GM19099 (cell line): ENCODE results near the gene TGFA.

Source experiments
- POLR2A ChIP-seq: IDR thresholded peaks from 3 replicates; pipeline ENCODE4 v1.6.1; 2011; ENCODE audit warnings: low read depth; ENCODE audit not compliant: insufficient read length; ENCODE audit errors: extremely low read depth

Gene TGFA

DNA sequence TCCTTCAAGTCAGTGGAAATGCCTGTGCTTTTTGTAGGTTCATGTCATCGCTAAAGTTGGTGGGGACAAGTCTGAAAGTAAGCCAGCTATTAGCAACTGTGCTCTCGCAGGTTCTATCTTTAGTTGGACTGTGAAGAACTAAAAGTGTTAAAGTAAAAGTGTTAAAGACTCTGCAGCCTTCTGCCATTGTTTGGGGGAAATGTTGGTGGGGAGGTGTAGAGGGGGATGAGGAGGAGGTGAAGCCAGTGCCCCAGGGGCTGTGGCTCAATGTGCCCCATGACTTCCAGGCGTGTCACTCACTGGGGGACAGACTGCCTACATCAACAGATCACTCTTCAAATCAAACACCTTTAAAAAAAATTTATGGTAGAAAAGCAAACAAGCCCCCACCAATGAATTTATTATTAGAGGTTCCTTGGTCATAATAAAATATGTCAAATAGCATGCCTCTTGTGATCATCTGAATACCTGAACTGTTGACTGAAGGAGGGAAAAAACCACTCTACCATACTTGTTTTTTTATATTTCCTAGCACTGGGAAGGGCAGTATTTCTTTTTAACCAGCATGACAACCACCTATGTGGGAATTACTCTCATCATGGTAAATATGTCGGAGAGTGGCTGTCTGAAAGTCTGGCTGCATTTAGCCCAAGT is 19.3 kb downstream of the TGFA start:
- no peak for TF ChIP-seq POLR2A

DNA sequence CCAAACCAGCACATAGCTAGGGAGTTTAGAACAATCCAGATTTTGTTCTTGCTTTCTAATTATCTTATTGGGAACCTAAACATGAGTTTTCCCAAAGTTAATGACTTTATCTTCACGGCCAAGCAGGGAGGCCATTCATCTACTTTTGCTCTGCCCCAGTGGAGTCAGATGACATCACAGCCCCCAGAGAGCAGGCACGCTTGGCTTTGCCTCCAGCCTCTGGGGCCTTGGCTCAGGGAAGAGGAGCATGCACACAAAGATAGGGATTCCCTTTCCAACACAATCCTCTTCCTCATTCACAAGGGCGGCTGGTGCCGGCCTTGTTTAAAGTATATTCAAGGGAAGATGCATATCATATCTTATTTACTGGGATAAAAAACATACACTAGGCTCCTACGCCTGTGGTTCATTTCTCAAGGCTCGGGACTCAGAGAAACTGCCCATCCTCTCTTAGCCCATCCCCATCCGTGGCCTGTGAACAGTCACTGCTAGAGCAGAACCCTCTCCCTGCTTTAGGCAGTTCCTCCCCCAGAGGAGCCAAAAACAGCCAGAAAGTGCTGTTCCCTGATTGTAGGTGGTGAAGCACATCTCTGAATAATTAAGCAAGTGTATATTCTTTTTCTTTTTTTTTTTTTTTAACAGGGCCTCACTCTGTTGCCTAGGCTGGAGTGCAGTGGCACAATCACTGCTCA is 21.2 kb downstream of the TGFA start:
- TF ChIP-seq POLR2A = no peak

DNA sequence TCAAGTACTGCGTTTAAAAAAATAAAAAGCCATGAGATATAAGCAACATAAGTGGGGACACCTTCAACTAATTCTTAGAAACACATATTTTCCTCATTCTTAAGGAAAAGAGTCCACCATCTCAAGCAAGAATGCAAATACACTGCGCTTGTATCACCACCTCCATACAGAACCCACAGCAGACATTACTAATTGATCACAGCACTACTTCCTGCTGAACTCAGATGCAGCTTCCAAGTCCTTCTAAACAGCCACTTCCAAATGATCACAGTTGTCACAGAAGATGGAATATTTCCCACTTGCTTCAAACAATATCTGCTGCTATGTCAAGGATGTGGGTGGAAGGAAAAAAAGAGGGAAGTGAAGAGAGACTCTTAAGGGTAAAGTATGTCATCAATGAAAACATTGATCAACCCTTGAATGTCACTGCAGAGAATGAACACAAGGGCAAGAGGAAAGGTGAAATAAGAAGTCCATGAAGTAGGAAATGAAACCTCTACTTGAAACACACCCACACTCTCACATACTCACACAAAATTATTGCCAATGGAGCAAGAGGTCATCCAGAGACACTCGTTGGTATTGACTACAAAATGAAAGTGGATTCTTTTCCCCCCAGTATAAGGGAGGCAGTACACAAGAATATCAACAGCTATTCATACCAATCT is 22.1 kb downstream of the TGFA start:
- no peak for TF ChIP-seq POLR2A

DNA sequence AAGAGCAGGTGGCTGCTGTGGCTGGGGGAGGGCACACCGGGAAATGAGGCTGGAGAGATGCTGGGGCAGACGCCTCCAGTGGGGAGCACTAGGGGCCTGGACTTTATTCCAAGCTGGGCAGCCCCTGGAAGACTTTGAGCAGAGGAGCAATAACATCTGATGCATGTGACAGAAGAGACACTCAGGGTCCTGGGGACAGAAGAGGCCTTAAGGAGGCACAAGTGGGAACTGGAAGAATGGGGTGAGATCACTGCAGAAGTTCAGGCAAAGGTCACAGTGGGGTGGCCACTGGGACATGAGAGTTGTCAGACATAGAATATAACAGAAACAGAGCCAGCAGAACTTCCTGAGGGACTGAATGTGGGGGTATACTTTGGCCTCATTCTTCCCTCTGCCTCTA is 24.0 kb downstream of the TGFA start:
- no peak for TF ChIP-seq POLR2A

DNA sequence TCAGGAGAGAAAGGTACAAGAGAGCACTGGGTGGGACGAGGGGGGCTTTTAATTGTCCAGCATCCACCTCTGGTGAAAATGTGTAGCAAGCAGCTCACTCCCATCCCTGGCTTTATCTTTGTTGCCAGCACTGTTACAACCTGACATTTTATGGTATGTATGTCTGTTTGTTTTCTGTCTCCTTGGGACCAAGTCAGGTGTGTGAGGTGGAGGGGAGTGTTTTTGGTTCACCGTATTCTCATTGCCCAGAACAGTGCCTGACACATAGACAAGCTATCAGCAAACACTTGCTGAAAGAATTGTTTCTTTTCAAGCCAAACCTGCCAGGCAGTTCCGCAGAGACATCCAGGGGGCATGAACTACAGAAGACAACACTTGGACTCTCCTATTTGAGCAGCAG is 24.7 kb downstream of the TGFA start:
- no peak for TF ChIP-seq POLR2A

DNA sequence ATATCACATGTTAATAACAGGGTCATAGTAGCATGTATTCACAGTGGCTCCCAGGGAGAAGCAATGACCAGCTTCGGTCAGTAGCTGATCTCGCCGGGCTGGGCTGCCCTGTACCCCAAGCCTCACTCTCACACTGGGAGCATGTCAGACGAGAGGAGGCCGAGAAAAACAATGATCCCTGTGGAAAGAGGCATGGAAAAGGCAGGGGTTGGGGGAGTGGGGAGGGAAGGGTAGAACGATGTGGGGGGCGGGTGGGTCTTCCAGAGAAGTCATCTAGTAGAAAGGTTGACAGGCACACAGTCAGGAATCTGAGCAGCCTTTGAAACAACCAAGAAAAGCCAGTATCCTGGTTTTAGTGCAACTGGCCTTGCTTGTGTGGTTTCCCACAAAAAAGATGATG is 25.4 kb downstream of the TGFA start:
- no peak for TF ChIP-seq POLR2A

DNA sequence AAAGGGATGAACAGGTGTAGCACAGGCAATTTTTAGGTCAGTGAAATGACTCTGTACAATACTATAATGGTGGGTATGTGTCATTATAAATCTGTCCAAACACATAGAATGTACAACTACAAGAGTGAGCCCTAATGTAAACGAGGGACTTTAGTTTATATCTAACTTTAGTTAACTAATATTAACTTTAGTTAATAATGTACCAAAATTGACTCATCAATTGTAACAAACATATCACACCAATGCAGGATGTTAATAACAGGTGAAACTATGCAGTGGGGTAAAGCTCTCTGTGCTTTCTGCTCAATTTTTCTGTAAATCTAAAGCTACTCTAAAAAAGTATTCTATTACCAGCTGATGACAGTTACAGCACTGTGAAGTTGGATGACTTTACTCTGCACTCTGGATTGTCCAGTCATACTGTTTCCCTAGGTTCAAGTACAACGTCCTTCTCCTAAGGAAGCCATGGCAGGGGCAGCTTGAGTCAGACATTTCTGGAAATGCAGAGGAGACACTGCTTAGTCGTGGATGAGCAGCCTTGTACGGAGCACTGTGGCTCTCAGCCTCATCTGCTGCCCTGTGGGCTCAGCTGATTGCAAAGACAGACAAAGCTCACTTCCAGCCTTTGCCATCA is 26.1 kb downstream of the TGFA start:
- no peak for TF ChIP-seq POLR2A

DNA sequence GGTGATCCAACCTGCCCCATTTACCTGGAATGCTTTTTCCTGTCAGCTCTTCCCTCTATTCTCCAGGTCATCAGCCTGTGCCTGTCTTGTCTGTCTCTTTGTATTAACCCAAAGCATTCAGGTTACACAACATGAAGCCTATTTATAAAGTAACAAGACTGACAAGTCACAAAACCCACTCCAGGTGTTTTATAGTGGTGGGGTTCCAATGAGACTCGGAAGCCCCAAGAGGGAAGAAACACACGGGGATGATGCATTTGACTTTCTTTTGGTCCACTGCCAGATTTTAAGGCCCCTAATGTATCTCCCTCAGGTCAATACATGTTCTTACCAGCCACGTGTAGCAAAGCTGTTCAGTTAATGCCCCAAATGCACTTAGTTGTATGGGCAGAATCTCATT is 27.5 kb downstream of the TGFA start:
- no peak for TF ChIP-seq POLR2A

DNA sequence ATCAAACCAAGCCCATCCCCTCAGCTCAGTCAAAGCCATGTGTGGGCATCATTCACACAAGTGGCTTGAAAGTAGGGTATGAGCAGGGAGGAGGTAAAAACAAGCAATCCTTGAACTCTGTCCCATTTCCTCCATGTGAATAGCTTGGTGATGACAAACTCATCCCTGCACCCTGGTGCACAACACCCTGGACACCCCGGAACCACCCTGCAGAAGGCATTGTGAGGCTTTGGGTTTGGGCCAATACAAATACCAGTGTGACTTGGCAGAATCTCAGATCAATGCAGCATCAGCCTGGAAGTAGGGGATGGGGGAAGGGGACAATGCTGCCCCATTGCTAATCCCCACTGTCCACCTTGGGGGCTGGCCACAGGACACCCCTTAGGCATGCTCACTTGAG is 28.6 kb downstream of the TGFA start:
- TF ChIP-seq POLR2A = no peak

DNA sequence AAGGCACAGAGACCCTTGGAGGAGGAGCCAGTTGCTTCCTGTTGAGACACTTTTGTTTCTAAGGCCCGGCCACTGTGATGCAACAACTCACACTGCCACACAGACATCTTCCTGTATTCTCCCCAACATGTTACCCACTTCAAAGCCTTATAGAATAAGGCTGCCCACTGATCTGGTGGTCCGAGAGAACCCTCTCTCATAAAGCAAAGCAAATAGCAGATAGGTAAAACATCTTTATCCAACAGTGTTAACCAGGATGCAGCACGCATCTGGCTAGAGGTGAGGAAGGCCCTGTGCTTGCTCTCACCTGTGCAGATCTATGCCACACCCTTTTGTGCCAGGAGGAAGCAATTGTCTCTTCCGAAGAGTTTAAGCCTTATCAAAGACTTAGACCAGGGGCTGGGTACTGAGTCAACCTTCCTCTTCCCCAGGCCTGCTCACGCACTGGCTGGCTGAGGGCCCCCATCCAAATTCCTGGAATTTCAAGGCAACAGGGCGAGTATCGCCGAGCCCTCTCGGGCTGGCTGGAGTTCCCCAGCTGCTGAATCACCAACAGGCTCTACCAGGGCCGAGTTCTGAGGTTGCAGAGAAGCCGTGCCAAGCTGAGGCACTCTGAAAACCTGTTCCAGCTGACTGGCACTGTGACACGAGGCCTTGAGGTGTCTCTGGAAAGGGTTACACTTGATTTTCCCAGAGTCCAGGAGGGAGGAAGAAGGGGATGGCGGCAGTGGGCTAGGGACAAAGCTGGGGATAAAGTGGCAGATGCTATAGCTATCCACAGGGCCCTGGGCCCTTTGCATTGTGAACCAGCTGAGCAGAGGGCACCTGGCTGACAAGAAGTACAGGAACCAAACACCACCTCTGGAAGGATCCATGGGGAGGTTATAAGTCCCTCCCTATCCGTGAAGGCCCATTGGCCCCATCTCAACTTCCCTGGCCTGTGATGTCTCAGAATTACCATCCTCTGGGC is 29.3 kb downstream of the TGFA start:
- TF ChIP-seq POLR2A = no peak

DNA sequence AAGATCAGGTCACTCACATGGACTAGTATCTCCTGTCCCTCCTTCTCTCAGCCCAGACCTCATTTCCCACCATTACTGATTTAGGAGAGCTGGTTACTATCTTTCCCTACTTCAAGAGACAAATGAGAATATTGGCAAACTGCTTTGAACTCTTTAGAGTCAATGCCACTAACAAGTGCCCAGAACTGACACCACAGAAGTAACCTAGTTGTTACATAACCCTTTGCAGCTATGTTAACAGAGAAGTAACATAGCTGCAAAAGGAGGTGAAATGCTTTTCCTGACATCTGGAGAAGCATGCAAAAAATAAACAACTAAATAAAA is 30.0 kb downstream of the TGFA start:
- no peak for TF ChIP-seq POLR2A

DNA sequence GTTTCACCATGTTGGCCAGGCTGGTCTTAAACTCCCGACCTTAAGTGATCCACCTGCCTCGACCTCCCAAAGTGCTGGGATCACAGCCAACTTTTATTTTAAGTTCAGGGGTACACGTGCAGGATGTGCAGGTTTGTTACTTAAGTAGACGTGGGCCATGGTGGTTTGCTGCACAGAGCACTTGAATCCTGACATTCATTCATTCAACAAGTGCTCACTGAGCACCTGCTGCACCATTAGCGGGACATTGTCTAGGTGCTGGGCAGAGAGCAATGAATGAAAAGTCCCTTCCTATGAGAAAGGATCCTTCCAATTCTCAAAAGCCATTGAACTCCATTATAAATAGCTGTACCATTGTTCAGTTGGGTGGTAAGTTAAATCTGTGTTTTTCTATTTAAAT is 31.0 kb downstream of the TGFA start:
- no peak for TF ChIP-seq POLR2A

DNA sequence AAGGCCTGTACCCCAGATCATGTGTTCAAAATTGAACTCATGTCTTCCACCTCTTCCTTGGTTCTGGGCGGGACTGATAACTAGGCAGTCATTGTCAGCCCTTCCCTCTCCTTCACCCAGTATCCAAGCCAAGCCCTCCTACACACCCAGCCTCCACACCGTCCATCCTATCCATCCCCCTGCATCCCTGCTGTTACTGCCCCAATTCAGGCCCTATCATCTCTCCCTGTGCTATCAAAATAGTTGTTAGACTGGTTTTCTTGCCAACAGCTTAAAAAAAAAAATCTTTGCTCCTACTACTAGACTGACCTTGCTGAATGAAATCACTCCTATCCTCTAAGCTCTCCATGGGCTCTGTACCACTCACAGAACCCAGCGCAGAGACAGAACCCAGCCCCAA is 32.8 kb downstream of the TGFA start:
- no peak for TF ChIP-seq POLR2A

DNA sequence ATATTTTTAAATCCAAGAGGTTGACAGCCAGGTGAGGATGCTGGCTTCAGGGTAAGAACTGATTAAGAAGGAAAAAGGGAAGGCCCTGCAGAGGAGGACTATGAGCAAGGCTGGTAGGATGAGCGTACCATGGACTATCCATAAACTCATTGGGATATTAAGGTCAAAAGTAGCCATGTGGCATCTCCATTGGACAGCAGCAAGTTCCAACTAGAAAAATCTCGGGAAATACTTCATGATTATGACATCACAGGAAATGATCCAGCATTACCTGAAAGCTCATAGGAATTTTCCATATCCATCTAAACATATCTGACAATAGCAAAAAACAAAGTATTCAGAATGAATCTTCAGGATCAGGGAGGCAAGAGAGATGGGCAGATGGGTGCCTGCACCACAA is 34.2 kb downstream of the TGFA start:
- no peak for TF ChIP-seq POLR2A

DNA sequence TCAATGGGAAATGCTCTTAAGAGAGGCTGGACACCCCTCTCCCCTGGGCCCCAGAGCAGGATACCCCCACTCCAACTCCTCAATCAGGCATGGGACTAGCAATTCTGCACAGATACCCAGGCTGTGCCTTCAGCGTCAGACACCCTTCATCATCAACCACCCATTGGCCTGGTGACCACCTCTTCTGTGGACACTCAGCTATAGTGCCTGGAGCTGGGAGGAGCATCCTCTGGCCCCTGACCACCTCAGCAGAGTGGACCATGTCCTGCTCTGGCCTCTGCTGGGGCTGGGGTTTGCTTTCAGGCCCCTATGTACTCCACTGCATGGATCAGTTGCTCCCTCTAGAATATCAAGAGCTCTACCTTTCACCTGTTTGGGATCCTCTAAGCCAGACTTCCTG is 35.1 kb downstream of the TGFA start:
- TF ChIP-seq POLR2A = no peak

DNA sequence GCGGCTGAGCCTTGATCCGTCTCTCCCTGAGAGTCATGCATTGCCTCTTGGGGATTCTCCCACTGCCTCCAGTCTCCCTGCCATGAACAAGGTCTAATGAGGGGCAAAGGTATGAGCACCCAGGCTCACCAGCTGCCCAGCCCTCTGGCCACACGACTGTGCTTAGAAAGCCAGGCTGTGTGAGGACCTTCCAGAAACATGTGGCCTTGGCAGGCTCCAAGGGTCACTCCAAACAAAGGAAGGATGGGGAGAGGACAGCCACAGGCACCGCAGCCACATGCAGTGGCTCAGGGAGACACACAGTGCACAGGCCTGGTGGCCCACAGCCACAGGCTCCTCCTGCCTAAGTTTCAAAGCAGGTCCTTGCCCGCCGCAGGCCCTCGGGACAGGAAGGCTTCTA is 35.8 kb downstream of the TGFA start:
- no peak for TF ChIP-seq POLR2A

DNA sequence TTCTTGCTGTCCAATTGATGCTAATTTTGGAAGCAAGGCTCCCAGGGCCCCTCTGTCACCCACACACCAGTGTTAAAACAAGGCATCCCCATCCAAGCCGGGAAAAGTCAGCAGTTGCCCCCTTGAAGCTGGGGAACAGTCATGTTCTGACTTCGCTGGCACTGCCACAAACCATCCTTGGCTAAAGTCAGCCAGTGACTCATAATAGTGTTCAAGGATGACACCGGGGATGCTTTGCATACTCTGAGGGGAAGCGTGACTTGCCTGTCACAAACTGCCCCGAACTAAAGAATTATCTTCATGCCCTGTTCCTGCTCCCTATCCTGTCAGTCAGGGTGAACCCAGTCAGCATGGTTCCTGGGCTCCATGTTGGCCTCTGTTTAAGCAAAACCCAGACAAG is 37.0 kb downstream of the TGFA start:
- no peak for TF ChIP-seq POLR2A
